Sigmoid colon (tissue), 4 donors: ENCODE data around the gene PLCL1.

Experiments used
- EP300 ChIP-seq, 4 donors: sonication (generic); formaldehyde crosslinking; IDR thresholded peaks; one replicate each; pipeline ENCODE4 v1.6.1; 2017; ENCODE audit warnings: antibody characterized with exemption in 4 of 4
- POLR2A ChIP-seq, 2 donors: fragments of 450-650 bp; IDR thresholded peaks; one replicate each; pipeline ENCODE4 v1.6.1; 2016; ENCODE audit warnings: antibody characterized with exemption in 2 of 2, mild to moderate bottlenecking in 2 of 2, moderate library complexity in 2 of 2
- TF ChIP-seq, protein P1 (sequence below), 4 experiments: fragments of 450-650 bp in 3 of 4; fragments of 200-600 bp in 1 of 4; IDR thresholded peaks; one replicate each; pipeline ENCODE4 v1.5.1; 2016 to 2019; ENCODE audit warnings: antibody characterized with exemption in 4 of 4, mild to moderate bottlenecking in 3 of 4, moderate library complexity in 2 of 4

- TF ChIP-seq POLR2A (IDR thresholded peaks at IDR 0.05) (no peak), EP300 (IDR thresholded peaks at IDR 0.05) (no peak)
- TF ChIP-seq, protein P1, sequence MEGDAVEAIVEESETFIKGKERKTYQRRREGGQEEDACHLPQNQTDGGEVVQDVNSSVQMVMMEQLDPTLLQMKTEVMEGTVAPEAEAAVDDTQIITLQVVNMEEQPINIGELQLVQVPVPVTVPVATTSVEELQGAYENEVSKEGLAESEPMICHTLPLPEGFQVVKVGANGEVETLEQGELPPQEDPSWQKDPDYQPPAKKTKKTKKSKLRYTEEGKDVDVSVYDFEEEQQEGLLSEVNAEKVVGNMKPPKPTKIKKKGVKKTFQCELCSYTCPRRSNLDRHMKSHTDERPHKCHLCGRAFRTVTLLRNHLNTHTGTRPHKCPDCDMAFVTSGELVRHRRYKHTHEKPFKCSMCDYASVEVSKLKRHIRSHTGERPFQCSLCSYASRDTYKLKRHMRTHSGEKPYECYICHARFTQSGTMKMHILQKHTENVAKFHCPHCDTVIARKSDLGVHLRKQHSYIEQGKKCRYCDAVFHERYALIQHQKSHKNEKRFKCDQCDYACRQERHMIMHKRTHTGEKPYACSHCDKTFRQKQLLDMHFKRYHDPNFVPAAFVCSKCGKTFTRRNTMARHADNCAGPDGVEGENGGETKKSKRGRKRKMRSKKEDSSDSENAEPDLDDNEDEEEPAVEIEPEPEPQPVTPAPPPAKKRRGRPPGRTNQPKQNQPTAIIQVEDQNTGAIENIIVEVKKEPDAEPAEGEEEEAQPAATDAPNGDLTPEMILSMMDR (IDR thresholded peaks at IDR 0.05) = no peak
Observed at GRCh38 chr2:197853549-197853948, 49.2 kb downstream of the PLCL1 start.
